Inflammatory macrophage treated with lipopolysaccharide for 1 hour (primary cell): ENCODE results near the gene ZNF318.
"Not testable (repeated sequence)": the region's sequence is repeated elsewhere in the genome, so short reads cannot be mapped to it uniquely, and the experiment has no call there.

Experiments
- DNase-seq, 2 donors: peaks; one replicate each; pipeline ENCODE4 v3.0.0-alpha.2; 2020 to 2022

ZNF318 gene

GRCh38 chr6:43335469-43335868 lies 34.0 kb downstream of the ZNF318 start:
- DNase-seq: no peak

GRCh38 chr6:43334466-43335095 lies 34.9 kb downstream of the ZNF318 start:
- DNase-seq: peak; percentile 37 to 70

- DNase-seq: peak; percentile 55 to 64
Observed at GRCh38 chr6:43331891-43332290, 37.6 kb downstream of the ZNF318 start.

- DNase-seq: no peak
Observed at GRCh38 chr6:43331470-43331869, 38.0 kb downstream of the ZNF318 start.

- no peak for DNase-seq
Observed at GRCh38 chr6:43328528-43328927, 40.9 kb downstream of the ZNF318 start.

GRCh38 chr6:43325876-43326275 lies 43.6 kb downstream of the ZNF318 start:
- no peak for DNase-seq

GRCh38 chr6:43318011-43318410 lies 51.4 kb downstream of the ZNF318 start:
- peak; percentile 19 to 27 for DNase-seq

GRCh38 chr6:43313813-43314212 lies 55.6 kb downstream of the ZNF318 start:
- DNase-seq: no peak

GRCh38 chr6:43311666-43312065 lies 57.8 kb downstream of the ZNF318 start:
- DNase-seq: peak; percentile 39 to 58

GRCh38 chr6:43310624-43311023 lies 58.8 kb downstream of the ZNF318 start:
- DNase-seq: peak in 1 of 2 donors; percentile 25

GRCh38 chr6:43310134-43310533 lies 59.3 kb downstream of the ZNF318 start:
- peak; percentile 30 to 43 for DNase-seq

GRCh38 chr6:43308990-43309477 lies 60.4 kb downstream of the ZNF318 start:
- no peak for DNase-seq

GRCh38 chr6:43308101-43308989 lies 61.1 kb downstream of the ZNF318 start, which contains the start of gene CRIP3:
TSS of gene CRIP3 (minus strand) at chr6:43308826. CDS start at chr6:43308792, 34 bp downstream.
- no peak for DNase-seq

- DNase-seq: no peak
Observed at GRCh38 chr6:43307451-43308100, 61.9 kb downstream of the ZNF318 start.

- no peak for DNase-seq
Observed at GRCh38 chr6:43306086-43306485, 63.4 kb downstream of the ZNF318 start.

GRCh38 chr6:43304882-43305281 lies 64.6 kb downstream of the ZNF318 start:
- no peak for DNase-seq

GRCh38 chr6:43304361-43304760 lies 65.1 kb downstream of the ZNF318 start:
- DNase-seq: no peak

GRCh38 chr6:43303751-43304331 lies 65.6 kb downstream of the ZNF318 start:
- no peak for DNase-seq

- not testable (repeated sequence) for DNase-seq
Observed at GRCh38 chr6:43303006-43303405, 66.4 kb downstream of the ZNF318 start.

GRCh38 chr6:43302126-43302525 lies 67.3 kb downstream of the ZNF318 start:
- DNase-seq: no peak

GRCh38 chr6:43301081-43301870 lies 68.2 kb downstream of the ZNF318 start:
- no peak for DNase-seq
